ENCODE measurements around the gene CENPL.

DNA sequence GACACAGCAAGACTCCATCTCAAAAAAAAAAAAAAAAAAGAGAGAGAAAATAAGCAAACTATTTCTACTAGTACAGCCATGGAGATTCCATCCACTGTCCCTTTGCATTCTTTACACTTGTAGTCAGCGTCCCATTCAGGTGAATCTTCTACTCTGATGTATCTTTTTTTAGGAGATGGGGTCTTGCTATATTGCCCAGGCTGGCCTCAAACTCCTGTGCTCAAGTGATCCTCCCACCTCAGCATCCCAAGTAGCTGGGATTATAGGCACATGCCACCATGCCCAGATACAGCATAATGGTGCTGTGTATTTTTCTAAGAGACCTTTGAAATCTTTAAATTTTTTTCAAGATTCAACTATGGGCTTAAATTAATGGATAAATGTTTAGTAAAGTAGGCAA, 8.1 kb upstream of the CENPL start:
- TF ChIP-seq, protein P1, sequence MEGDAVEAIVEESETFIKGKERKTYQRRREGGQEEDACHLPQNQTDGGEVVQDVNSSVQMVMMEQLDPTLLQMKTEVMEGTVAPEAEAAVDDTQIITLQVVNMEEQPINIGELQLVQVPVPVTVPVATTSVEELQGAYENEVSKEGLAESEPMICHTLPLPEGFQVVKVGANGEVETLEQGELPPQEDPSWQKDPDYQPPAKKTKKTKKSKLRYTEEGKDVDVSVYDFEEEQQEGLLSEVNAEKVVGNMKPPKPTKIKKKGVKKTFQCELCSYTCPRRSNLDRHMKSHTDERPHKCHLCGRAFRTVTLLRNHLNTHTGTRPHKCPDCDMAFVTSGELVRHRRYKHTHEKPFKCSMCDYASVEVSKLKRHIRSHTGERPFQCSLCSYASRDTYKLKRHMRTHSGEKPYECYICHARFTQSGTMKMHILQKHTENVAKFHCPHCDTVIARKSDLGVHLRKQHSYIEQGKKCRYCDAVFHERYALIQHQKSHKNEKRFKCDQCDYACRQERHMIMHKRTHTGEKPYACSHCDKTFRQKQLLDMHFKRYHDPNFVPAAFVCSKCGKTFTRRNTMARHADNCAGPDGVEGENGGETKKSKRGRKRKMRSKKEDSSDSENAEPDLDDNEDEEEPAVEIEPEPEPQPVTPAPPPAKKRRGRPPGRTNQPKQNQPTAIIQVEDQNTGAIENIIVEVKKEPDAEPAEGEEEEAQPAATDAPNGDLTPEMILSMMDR (IDR thresholded peaks at IDR 0.05), result no peak
- no peak for TF ChIP-seq POLR2A (IDR thresholded peaks at IDR 0.05)
